Gastroesophageal sphincter (tissue), 4 donors: ENCODE data around the gene SAMD8. TPM values are rescaled to one million over a fixed set of nuclear protein-coding genes. Genes with fewer than 3 reads are reported as not detected.
A peak's percentile ranks its signal among the peaks of the same experiment; 100 is the strongest.
"Not testable (repeated sequence)": the region's sequence is repeated elsewhere in the genome, so short reads cannot be mapped to it uniquely, and the experiment has no call there.

Source experiments
- ATAC-seq: fragments of 150-250 bp; one replicate; pipeline ENCODE4 v1.9.1; 2016; ENCODE audit warnings: mild to moderate bottlenecking, moderate library complexity
- H3K27ac ChIP-seq, 4 donors: fragments of 200-600 bp; sonication (generic) in 3 of 4; 1 replicate in 3 of 4; 2 replicates in 1 of 4; pipeline ENCODE4 v1.5.1; 2016 to 2019
- H3K27me3 ChIP-seq: fragments of 200-600 bp; sonication (generic); one replicate; pipeline ENCODE4 v1.5.1; 2019
- H3K36me3 ChIP-seq, 2 donors: fragments of 200-600 bp; sonication (generic); one replicate each; pipeline ENCODE4 v1.5.1; 2019; ENCODE audit warnings: control low read depth in 1 of 2
- H3K4me1 ChIP-seq, 3 donors: fragments of 200-600 bp; sonication (generic); 1 replicate in 2 of 3; 2 replicates in 1 of 3; pipeline ENCODE4 v1.5.1; 2016 to 2019; ENCODE audit warnings: control low read depth in 2 of 3
- H3K4me3 ChIP-seq, 2 donors: fragments of 200-600 bp; sonication (generic); one replicate each; pipeline ENCODE4 v1.5.1; 2019; ENCODE audit warnings: mild to moderate bottlenecking in 1 of 2, moderate library complexity in 1 of 2
- H3K9me3 ChIP-seq, 3 donors: fragments of 200-600 bp; sonication (generic); one replicate each; pipeline ENCODE4 v1.5.1; 2017 to 2019; ENCODE audit warnings: control low read depth in 2 of 3
- CTCF ChIP-seq, 4 experiments: fragments of 200-600 bp in 2 of 4; fragments of 450-650 bp in 2 of 4; sonication (generic) in 1 of 4; IDR thresholded peaks; one replicate each; pipeline ENCODE4 v1.5.1; 2017 to 2019; ENCODE audit warnings: antibody characterized with exemption in 4 of 4, mild to moderate bottlenecking in 2 of 4, moderate library complexity in 2 of 4
- EP300 ChIP-seq: sonication (generic); formaldehyde crosslinking; IDR thresholded peaks from one replicate; pipeline ENCODE4 v1.6.1; 2017; ENCODE audit warnings: antibody characterized with exemption, mild to moderate bottlenecking
- POLR2A ChIP-seq, 2 donors: fragments of 450-650 bp; IDR thresholded peaks; one replicate each; pipeline ENCODE4 v1.6.1; 2017; ENCODE audit warnings: antibody characterized with exemption in 2 of 2, mild to moderate bottlenecking in 2 of 2, moderate library complexity in 1 of 2
- POLR2AphosphoS5 ChIP-seq: sonication (generic); formaldehyde crosslinking; IDR thresholded peaks from one replicate; pipeline ENCODE4 v1.6.1; 2017; ENCODE audit warnings: antibody characterized with exemption
- WGBS, 2 donors: methylation state at CpG; one replicate each; pipeline ENCODE4 v1.1.5; 2018; ENCODE audit warnings: low coverage in 1 of 2; 5-methylcytosine and 5-hydroxymethylcytosine counted together
- total RNA-seq, 4 donors: library from RNA; depleted of rRNA; stranded (reverse); fragments of >200 nt; gene quantifications; one replicate each; pipeline ENCODE4 v1.1.0, GENCODE V29; 2016

SAMD8 gene
- total RNA-seq, 4 donors from 2014 or later: 23.2 to 33.8 (median 30.7) TPM

GRCh38 chr10:75205908-75206307 is 94.5 kb downstream of the SAMD8 start:
- H3K27ac ChIP-seq: no peak overlapping the region
- ATAC-seq: no peak
- H3K4me1 ChIP-seq: peaks cover 0 to 46% (median 7%) of the 10 kb centered on the region in 3 donors
- no peak for TF ChIP-seq CTCF (IDR thresholded peaks at IDR 0.05)
- no peak for TF ChIP-seq POLR2A (IDR thresholded peaks at IDR 0.05)
- TF ChIP-seq EP300: no peak
- TF ChIP-seq POLR2AphosphoS5: no peak
- H3K36me3 ChIP-seq: no peaks in the 10 kb centered on the region
- WGBS, 2 donors: 83% methylated on average over 2 of the region's 2 CpGs; no CpG with 5 or more reads in 1 of the 2 donors
- H3K27me3 ChIP-seq: no peaks in the 10 kb centered on the region
- no peak overlapping the region for H3K4me3 ChIP-seq
- H3K9me3 ChIP-seq: no peaks in the 10 kb centered on the region

- ATAC-seq, H3K27ac ChIP-seq, H3K27me3 ChIP-seq, H3K36me3 ChIP-seq, H3K9me3 ChIP-seq, H3K4me3 ChIP-seq: not testable (repeated sequence)
- WGBS, 2 donors: 79 to 84% methylated on average over 9 to 12 of the region's 14 CpGs
- H3K4me1 ChIP-seq: peaks cover 0 to 49% (median 9%) of the 10 kb centered on the region in 3 donors
Observed at GRCh38 chr10:75206638-75207037, 95.2 kb downstream of the SAMD8 start.

DNA sequence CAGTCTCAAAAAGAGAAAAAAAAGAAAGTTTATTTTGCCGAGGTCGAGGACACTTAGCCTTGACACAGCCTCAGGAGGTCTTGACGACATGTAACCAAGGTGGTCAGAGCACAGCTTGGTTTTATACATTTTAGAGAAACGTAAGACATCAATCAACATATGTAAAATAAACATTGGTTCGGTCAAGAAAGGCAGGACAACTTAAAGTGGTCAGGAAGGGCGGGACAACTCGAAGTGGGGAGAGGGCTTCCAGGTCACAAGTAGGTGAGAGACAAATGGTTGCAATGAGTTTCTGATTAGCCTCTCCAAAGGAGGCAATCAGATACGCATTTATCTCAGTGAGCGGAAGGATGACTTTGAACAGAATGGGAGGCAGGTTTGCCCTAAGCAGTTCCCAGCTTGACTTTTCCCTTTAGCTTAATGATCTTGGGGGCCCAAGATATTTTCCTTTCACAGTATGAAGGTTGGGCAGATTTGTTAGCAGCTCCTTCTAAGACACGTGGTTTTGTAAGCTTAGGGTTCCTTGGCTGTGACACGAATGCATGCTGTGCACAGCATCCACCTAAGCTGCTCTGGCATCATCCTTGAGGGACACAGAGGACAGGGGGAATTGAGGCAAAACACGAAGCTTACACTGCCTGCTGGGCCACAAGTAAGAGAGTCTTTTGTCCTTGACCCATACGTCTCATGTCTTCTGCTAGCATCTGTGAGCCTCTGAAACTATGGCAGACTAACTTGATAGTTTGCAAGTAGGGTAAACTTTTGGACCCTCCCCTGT is 95.8 kb downstream of the SAMD8 start:
- no peaks in the 10 kb centered on the region for H3K27me3 ChIP-seq
- TF ChIP-seq CTCF (IDR thresholded peaks at IDR 0.05): no peak
- no peak for TF ChIP-seq EP300
- no peak for TF ChIP-seq POLR2AphosphoS5
- TF ChIP-seq POLR2A (IDR thresholded peaks at IDR 0.05): no peak
- no peak overlapping the region for H3K4me3 ChIP-seq
- peak overlapping the region in 3 of 4 donors; percentile 98 to 100 (median 100) for H3K27ac ChIP-seq
- no peaks in the 10 kb centered on the region for H3K9me3 ChIP-seq
- peaks cover 2 to 49% (median 15%) of the 10 kb centered on the region in 3 donors for H3K4me1 ChIP-seq
- no peak for ATAC-seq
- peaks cover 0 to 3% of the 10 kb centered on the region in 2 donors for H3K36me3 ChIP-seq
- WGBS, 2 donors: 70 to 71% methylated on average over 7 to 12 of the region's 13 CpGs

DNA sequence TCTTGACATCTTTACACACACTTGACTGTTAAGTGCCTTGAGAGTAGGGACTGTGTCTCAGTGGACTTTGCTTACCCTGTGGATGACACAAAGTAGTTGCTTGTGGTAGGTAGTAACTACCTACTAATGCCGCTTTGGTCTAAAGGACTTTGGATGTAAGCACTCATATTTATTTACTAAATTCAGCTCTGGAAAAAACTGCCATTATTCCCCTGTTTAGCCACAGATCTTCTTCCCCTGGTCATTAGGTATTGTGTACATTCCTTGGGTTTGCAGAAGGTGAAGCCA is 96.3 kb downstream of the SAMD8 start:
- Histone ChIP-seq H3K4me1 (peaks cover 3 to 49% (median 17%) of the 10 kb centered on the region in 3 donors), H3K36me3 (peaks cover 0 to 8% of the 10 kb centered on the region in 2 donors), H3K9me3 (no peaks in the 10 kb centered on the region), H3K27me3 (no peaks in the 10 kb centered on the region), H3K27ac (peak overlapping the region; percentile 9 to 100 (median 99)), H3K4me3 (no peak overlapping the region)
- TF ChIP-seq POLR2A (IDR thresholded peaks at IDR 0.05) (no peak), POLR2AphosphoS5 (no peak), CTCF (IDR thresholded peaks at IDR 0.05) (no peak), EP300 (no peak)
- WGBS, 2 donors: no CpG with 5 or more reads among the region's 1 CpG
- no peak for ATAC-seq

- H3K27ac ChIP-seq: peak overlapping the region; percentile 93 to 100 (median 99)
- WGBS, 2 donors: 30 to 42% methylated on average over 4 of the region's 4 CpGs
- peak; percentile 75 for TF ChIP-seq POLR2AphosphoS5
- no peak for TF ChIP-seq POLR2A (IDR thresholded peaks at IDR 0.05)
- no peak for TF ChIP-seq CTCF (IDR thresholded peaks at IDR 0.05)
- ATAC-seq: no peak
- no peaks in the 10 kb centered on the region for H3K27me3 ChIP-seq
- H3K4me3 ChIP-seq: no peak overlapping the region
- peaks cover 3 to 49% (median 18%) of the 10 kb centered on the region in 3 donors for H3K4me1 ChIP-seq
- H3K9me3 ChIP-seq: no peaks in the 10 kb centered on the region
- H3K36me3 ChIP-seq: peaks cover 0 to 12% of the 10 kb centered on the region in 2 donors
Observed at GRCh38 chr10:75208181-75208580, 96.7 kb downstream of the SAMD8 start.
